Endothelial cell (in vitro differentiated cells): ENCODE results near the gene TCOF1. TPM values are rescaled to one million over a fixed set of nuclear protein-coding genes. Genes with fewer than 3 reads are reported as not detected.

Experiments used
- DNase-seq: peaks from one replicate; pipeline ENCODE4 v3.0.0; 2021; ENCODE audit warnings: low spot score
- H3K27ac Mint-ChIP-seq: one replicate; pipeline ENCODE4 v1.8.0; 2021; ENCODE audit warnings: mixed read lengths, inconsistent platforms; ENCODE audit not compliant: unreplicated experiment
- H3K27me3 Mint-ChIP-seq: one replicate; pipeline ENCODE4 v1.8.0; 2021; ENCODE audit warnings: mild to moderate bottlenecking, moderate library complexity, mixed read lengths, inconsistent platforms; ENCODE audit not compliant: unreplicated experiment
- H3K36me3 Mint-ChIP-seq: one replicate; pipeline ENCODE4 v1.8.0; 2021; ENCODE audit warnings: mild to moderate bottlenecking, low read depth, mixed read lengths, inconsistent platforms; ENCODE audit not compliant: unreplicated experiment
- H3K4me1 Mint-ChIP-seq: one replicate; pipeline ENCODE4 v1.8.0; 2021; ENCODE audit warnings: mild to moderate bottlenecking, mixed read lengths, inconsistent platforms; ENCODE audit not compliant: unreplicated experiment
- H3K4me3 Mint-ChIP-seq: one replicate; pipeline ENCODE4 v1.8.0; 2021; ENCODE audit warnings: mild to moderate bottlenecking, mixed read lengths, inconsistent platforms; ENCODE audit not compliant: unreplicated experiment
- H3K9me3 Mint-ChIP-seq: one replicate; pipeline ENCODE4 v1.8.0; 2021; ENCODE audit warnings: mixed read lengths, inconsistent platforms; ENCODE audit not compliant: unreplicated experiment
- CTCF ChIP-seq: fragments of 200-600 bp; sonication (generic); IDR thresholded peaks from one replicate; pipeline ENCODE4 v1.5.0; 2021; ENCODE audit warnings: antibody characterized with exemption; ENCODE audit not compliant: unreplicated experiment
- total RNA-seq: library from RNA; stranded (reverse); fragmentation: NEBNext Ultra II Directional; extraction: Animal tissue kit (Norgen Biotek cat#: 25700); gene quantifications from one replicate; pipeline ENCODE4 v1.2.1, GENCODE V29; 2021; ENCODE audit not compliant: unreplicated experiment

The TCOF1 gene
- total RNA-seq, 1 donor from 2014 or later, result 41.5 TPM

DNA sequence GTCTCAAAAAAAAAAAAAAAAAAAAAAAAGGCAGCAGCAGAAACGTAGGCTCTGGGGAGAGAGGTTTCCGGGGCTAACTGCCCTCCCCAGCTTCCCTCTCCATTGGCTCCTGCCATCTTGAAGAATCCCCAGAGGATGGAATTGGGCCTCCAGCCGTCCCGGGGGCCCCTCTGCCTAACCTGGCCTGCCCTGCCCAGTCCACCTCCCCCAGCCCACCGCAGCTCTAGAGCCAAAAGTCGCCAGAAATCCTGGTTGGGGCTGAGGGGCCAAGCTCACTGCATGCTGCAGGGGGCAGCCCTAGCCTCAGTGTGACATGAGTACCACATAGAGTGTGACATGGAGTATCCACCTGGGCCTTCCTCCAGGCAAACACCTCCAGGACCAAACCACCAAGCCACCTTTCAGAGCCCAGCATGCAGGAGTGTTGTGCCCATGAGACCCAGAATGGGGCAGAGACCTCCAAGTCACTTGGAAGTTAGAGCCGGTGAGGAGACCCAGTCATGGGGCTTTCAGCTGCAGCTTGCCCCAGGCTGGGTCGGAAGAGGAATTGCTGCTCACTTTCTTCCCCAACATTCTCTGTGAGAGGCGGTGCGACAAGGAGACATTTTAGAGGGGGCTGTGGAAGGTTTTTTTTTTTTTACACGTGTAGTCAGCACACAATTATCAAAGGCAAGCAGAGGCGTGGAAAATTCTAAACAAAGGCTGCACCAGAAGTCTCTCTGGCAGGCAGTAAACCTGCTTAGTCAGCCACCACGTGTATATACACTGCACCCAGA, 37.6 kb downstream of the TCOF1 start:
- H3K9me3 Mint-ChIP-seq, result no peaks in the 10 kb centered on the region
- no peak for DNase-seq
- H3K4me1 Mint-ChIP-seq, result peaks cover 17% of the 10 kb centered on the region
- H3K36me3 Mint-ChIP-seq, result peaks cover 26% of the 10 kb centered on the region
- TF ChIP-seq CTCF, result no peak
- no peak overlapping the region for H3K4me3 Mint-ChIP-seq
- H3K27ac Mint-ChIP-seq, result no peak overlapping the region
- peaks cover 7% of the 10 kb centered on the region for H3K27me3 Mint-ChIP-seq

DNA sequence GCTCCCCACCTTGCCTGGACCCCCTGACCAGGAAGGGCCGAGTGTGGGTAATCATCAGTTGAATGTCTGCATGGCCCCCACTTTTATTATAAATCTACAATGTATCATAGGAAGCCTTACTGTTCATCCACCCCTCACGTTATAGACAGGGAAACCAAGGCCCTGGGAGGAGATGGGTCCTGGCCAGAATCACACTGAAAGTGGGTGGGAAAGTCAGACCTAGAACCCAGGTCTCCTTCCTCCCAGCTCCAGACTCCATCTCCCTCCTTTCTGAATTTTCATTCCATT, 38.1 kb downstream of the TCOF1 start:
- Mint-ChIP-seq H3K9me3 (no peaks in the 10 kb centered on the region), H3K27me3 (peaks cover 7% of the 10 kb centered on the region), H3K36me3 (peaks cover 29% of the 10 kb centered on the region), H3K4me3 (peak overlapping the region; percentile 35), H3K27ac (no peak overlapping the region), H3K4me1 (peaks cover 19% of the 10 kb centered on the region)
- no peak for DNase-seq
- no peak for TF ChIP-seq CTCF

GRCh38 chr5:150396267-150396666, 38.8 kb downstream of the TCOF1 start:
- Mint-ChIP-seq H3K4me3 (peak overlapping the region; percentile 35), H3K4me1 (peaks cover 22% of the 10 kb centered on the region), H3K27ac (no peak overlapping the region), H3K27me3 (peaks cover 7% of the 10 kb centered on the region), H3K36me3 (peaks cover 29% of the 10 kb centered on the region), H3K9me3 (no peaks in the 10 kb centered on the region)
- DNase-seq, result no peak
- no peak for TF ChIP-seq CTCF

GRCh38 chr5:150397146-150397781, 39.8 kb downstream of the TCOF1 start:
- H3K4me3 Mint-ChIP-seq, result no peak overlapping the region
- peaks cover 35% of the 10 kb centered on the region for H3K36me3 Mint-ChIP-seq
- DNase-seq, result no peak
- H3K9me3 Mint-ChIP-seq, result no peaks in the 10 kb centered on the region
- TF ChIP-seq CTCF, result no peak
- H3K4me1 Mint-ChIP-seq, result peaks cover 23% of the 10 kb centered on the region
- no peak overlapping the region for H3K27ac Mint-ChIP-seq
- H3K27me3 Mint-ChIP-seq, result peaks cover 9% of the 10 kb centered on the region
